Bronchial epithelial cell (primary cell): ENCODE measurements around the gene RPS4Y2. TPM values are rescaled to one million over a fixed set of nuclear protein-coding genes. Genes with fewer than 3 reads are reported as not detected.

Experiments used
- DNase-seq: peaks from one replicate; pipeline ENCODE4 v3.0.0-alpha.2; 2010; ENCODE audit warnings: low read depth
- FAIRE-seq: peaks from 2 replicates; lab custom pipeline; 2011; peaks lifted over from hg19 to GRCh38; lab: Jason Lieb, UNC
- H3K27me3 ChIP-seq: 2 replicates; pipeline ENCODE4 v1.5.1; 2011; ENCODE audit warnings: low read length; ENCODE audit not compliant: control insufficient read depth, insufficient read depth
- H3K36me3 ChIP-seq: 2 replicates; pipeline ENCODE4 v1.5.1; 2011; ENCODE audit warnings: low read length; ENCODE audit not compliant: control insufficient read depth, insufficient read depth
- H3K4me3 ChIP-seq: 2 replicates; pipeline ENCODE4 v1.5.1; 2011; ENCODE audit warnings: mild to moderate bottlenecking, low read depth, low read length, control low read depth
- CTCF ChIP-seq: IDR thresholded peaks from 2 replicates; pipeline ENCODE4 v1.5.1; 2011; ENCODE audit warnings: mild to moderate bottlenecking, moderate library complexity, low read length, control low read depth, inconsistent platforms; ENCODE audit not compliant: insufficient read depth, severe bottlenecking
- total RNA-seq: library from RNA; depleted of rRNA; stranded (reverse); fragments of >200 nt; gene quantifications from 2 replicates; pipeline ENCODE4 v1.2.1, GENCODE V29; 2014

RPS4Y2 gene
- total RNA-seq, 1 donor from 2014 or later = not detected

GRCh38 chrY:20780104-20780654 is 24.3 kb downstream of the RPS4Y2 start:
- FAIRE-seq (no peak), DNase-seq (no peak)
- Histone ChIP-seq H3K27me3 (no peaks in the 10 kb centered on the region), H3K36me3 (no peaks in the 10 kb centered on the region), H3K4me3 (no peak overlapping the region)
- no peak for TF ChIP-seq CTCF

DNA sequence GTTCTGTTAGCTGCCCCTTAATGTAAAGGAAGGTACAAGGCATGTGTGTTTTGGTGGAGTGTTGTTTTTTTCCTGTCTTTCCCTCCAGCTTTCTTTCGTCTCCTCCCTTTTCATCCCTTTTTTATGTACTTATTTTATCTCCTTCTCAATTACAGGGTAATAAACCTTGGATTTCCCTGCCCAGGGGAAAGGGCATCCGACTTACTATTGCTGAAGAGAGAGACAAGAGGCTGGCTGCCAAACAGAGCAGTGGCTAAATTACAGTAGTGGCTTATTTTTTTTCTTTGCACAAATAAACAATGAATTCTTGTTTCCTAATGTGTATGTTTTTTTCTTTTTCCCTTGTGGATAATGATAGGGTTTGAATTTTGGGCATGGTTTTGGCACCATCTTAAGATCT is 24.9 kb downstream of the RPS4Y2 start:
- no peak for DNase-seq
- Histone ChIP-seq H3K27me3 (no peaks in the 10 kb centered on the region), H3K36me3 (no peaks in the 10 kb centered on the region), H3K4me3 (no peak overlapping the region)
- TF ChIP-seq CTCF = no peak
- FAIRE-seq = no peak

GRCh38 chrY:20781408-20781807 is 25.5 kb downstream of the RPS4Y2 start:
- H3K4me3 ChIP-seq = no peak overlapping the region
- no peaks in the 10 kb centered on the region for H3K36me3 ChIP-seq
- FAIRE-seq (no peak), DNase-seq (no peak)
- TF ChIP-seq CTCF = no peak
- no peaks in the 10 kb centered on the region for H3K27me3 ChIP-seq

- Histone ChIP-seq H3K4me3 (no peak overlapping the region), H3K36me3 (no peaks in the 10 kb centered on the region), H3K27me3 (no peaks in the 10 kb centered on the region)
- FAIRE-seq = no peak
- no peak for TF ChIP-seq CTCF
- no peak for DNase-seq
Observed at GRCh38 chrY:20784965-20785364, 29.1 kb downstream of the RPS4Y2 start.

DNA sequence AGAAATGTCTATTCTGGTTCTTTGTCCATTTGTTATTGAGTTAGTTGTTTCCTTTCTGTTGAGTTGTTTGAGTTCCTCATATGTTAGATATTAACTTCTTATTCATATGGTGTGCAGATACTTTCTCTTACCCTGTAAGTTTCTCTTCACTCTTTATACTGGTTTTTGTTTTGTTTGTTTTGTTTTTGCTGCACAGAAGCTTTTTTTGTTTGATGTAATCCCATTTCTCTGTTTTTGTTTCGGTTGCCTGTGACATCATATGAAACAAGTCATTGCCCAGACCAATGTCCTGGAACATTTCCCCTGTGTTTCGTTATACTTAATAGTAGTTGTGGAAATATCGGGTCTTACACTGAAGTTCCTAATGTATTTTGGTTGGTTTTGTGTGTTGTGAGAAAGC is 31.2 kb downstream of the RPS4Y2 start:
- Histone ChIP-seq H3K4me3 (no peak overlapping the region), H3K27me3 (no peaks in the 10 kb centered on the region), H3K36me3 (no peaks in the 10 kb centered on the region)
- TF ChIP-seq CTCF = no peak
- DNase-seq (no peak), FAIRE-seq (no peak)

DNA sequence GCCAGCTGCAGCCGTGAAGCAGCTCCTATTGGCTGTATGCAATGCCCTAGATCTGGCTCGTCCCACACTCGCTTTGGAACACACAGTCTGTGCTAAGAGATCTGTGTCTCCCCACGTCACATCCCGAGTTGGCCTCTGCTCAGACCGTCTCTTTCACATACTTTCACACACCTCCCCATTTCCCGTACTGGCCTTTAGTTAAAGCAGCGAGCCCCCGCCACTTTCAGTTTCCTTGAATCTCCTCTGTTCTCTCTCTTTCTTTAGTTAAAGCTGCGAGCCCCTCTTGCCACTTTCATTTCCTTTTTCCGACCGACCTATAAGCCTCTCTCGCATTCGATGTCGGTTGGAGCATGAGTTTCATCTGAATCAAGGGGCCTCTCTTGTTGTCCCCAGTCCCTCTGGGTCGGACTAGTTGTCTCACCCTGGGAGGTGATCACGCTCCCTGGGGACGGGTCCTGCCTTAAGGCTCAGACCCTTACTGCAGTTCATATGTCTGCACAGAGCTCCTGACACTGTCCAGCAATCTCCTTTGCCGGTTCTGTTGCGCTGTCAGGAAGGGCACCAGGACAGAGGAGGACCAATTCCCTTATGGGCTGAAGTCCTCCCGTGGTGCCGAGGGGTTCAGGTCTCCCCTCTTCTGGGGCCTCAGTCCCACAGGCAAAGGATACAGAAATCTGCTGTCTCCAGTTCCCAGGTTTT is 42.6 kb downstream of the RPS4Y2 start:
- FAIRE-seq (no peak), DNase-seq (no peak)
- H3K4me3 ChIP-seq = no peak overlapping the region
- TF ChIP-seq CTCF = no peak
- H3K36me3 ChIP-seq = no peaks in the 10 kb centered on the region
- no peaks in the 10 kb centered on the region for H3K27me3 ChIP-seq
